UCSD-AML1 (cell line): ENCODE results near the gene FOXN4.

ENCODE experiments used
- DNase-seq: peaks from one replicate; lab custom pipeline; 2025; ENCODE audit not compliant: unreplicated experiment; lab: John Stamatoyannopoulos, UW

The FOXN4 gene

GRCh38 chr12:109281452-109281851 is 27.6 kb downstream of the FOXN4 start:
- no peak for DNase-seq

- no peak for DNase-seq
Observed at GRCh38 chr12:109279525-109279924, 29.6 kb downstream of the FOXN4 start.

GRCh38 chr12:109278912-109279311 is 30.2 kb downstream of the FOXN4 start:
- DNase-seq: no peak

GRCh38 chr12:109277899-109278762 is 31.0 kb downstream of the FOXN4 start:
- DNase-seq: no peak

GRCh38 chr12:109277255-109277898 is 31.7 kb downstream of the FOXN4 start:
- DNase-seq: no peak

- no peak for DNase-seq
Observed at GRCh38 chr12:109276160-109276559, 32.9 kb downstream of the FOXN4 start.

GRCh38 chr12:109275173-109275572 is 33.9 kb downstream of the FOXN4 start:
- no peak for DNase-seq

- no peak for DNase-seq
Observed at GRCh38 chr12:109274381-109274780, 34.7 kb downstream of the FOXN4 start.

- DNase-seq: no peak
Observed at GRCh38 chr12:109273354-109273753, 35.7 kb downstream of the FOXN4 start.

GRCh38 chr12:109271418-109271817 is 37.7 kb downstream of the FOXN4 start:
- no peak for DNase-seq

- no peak for DNase-seq
Observed at GRCh38 chr12:109270494-109270893, 38.6 kb downstream of the FOXN4 start.

GRCh38 chr12:109269428-109269827 is 39.7 kb downstream of the FOXN4 start:
- DNase-seq: no peak

GRCh38 chr12:109268896-109269295 is 40.2 kb downstream of the FOXN4 start:
- no peak for DNase-seq

GRCh38 chr12:109267361-109267760 is 41.7 kb downstream of the FOXN4 start:
- DNase-seq: no peak

GRCh38 chr12:109266106-109266879 is 42.8 kb downstream of the FOXN4 start:
- DNase-seq: no peak

- DNase-seq: no peak
Observed at GRCh38 chr12:109264943-109265650, 44.0 kb downstream of the FOXN4 start.

- DNase-seq: peak; percentile 69
Observed at GRCh38 chr12:109264095-109264942, 44.8 kb downstream of the FOXN4 start.

- DNase-seq: no peak
Observed at GRCh38 chr12:109263439-109263838, 45.6 kb downstream of the FOXN4 start.

- no peak for DNase-seq
Observed at GRCh38 chr12:109261939-109262338, 47.1 kb downstream of the FOXN4 start.

GRCh38 chr12:109261087-109261486 is 48.0 kb downstream of the FOXN4 start:
- DNase-seq: no peak
